GM18858 (cell line): ENCODE data around the gene FBXL12.
"Not testable (repeated sequence)": the region's sequence is repeated elsewhere in the genome, so short reads cannot be mapped to it uniquely, and the experiment has no call there.

Experiments used
- ATAC-seq: cut with Tn5 transposase; IDR thresholded peaks from one replicate; pipeline ENCODE4 v1.9.1; 2021; ENCODE audit not compliant: unreplicated experiment

Gene FBXL12, protein sequence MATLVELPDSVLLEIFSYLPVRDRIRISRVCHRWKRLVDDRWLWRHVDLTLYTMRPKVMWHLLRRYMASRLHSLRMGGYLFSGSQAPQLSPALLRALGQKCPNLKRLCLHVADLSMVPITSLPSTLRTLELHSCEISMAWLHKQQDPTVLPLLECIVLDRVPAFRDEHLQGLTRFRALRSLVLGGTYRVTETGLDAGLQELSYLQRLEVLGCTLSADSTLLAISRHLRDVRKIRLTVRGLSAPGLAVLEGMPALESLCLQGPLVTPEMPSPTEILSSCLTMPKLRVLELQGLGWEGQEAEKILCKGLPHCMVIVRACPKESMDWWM

GRCh38 chr19:9818734-9819595, at the start of gene FBXL12:
TSS of gene FBXL12 (minus strand) at chr19:9819079. CDS start at chr19:9818813, 266 bp downstream.
- ATAC-seq = peak; percentile 61

GRCh38 chr19:9865732-9866501, 47.0 kb upstream of the FBXL12 start:
- ATAC-seq = no peak

DNA sequence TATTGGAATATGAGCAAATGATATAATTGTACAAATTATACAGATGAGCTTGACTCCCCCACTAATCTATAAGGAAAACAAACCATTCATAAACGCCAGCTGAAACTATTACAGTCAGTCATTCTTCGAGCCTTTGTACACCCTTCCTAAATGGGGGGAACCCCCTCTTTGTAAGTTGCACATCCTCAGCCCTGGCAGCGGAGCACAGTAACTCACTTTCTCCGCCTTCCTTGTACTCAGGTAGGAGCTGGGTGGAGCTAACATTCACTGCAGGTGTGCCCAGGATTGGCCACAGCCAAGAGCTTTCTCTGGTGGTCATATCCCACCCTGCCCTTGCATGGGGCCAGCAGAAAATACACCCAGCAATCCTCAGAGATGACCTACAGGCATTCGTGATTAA, 44.9 kb upstream of the FBXL12 start:
- no peak for ATAC-seq

DNA sequence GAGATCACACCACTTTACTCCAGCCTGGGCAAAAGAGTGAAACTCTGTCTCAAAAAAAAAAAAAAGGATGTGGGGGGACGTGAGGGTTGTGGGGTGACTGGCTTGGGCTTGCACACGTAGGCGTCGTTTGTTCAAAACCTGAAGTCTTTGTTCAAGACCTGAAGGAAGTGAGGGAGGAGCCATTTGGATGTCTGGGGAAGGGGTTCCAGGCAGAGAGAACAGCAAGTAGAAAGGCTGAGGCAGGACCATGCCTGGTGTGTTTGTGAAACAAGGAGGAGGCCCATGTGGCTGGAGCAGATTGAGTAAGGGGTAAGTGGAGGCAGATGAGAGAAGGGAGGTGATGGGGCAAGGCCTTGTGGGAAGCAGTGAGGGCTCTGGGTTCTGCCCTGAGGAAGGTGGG, 44.1 kb upstream of the FBXL12 start:
- no peak for ATAC-seq

- no peak for ATAC-seq
Measured at GRCh38 chr19:9861503-9861902, 42.6 kb upstream of the FBXL12 start.

- ATAC-seq = no peak
Measured at GRCh38 chr19:9860407-9860806, 41.5 kb upstream of the FBXL12 start.

DNA sequence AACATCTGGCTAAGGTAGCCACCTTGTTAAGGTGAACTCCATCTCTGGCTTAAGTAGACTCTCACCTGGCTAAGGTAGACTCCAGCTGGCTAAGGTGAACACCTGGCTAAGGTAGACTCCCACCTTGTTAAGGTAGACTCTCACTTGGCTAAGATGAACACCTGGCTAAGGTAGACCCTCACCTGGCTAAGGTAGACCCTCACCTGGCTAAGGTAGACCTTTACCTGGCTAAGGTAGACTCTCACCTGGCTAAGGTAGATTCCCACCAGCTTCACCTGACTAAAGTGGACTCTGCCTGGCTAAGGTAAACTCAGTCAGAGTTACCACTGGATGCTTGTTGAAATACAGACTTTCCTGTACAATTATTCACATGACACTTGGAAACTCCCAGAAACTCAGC, 39.9 kb upstream of the FBXL12 start:
- ATAC-seq = no peak

- no peak for ATAC-seq
Measured at GRCh38 chr19:9857920-9858746, 39.3 kb upstream of the FBXL12 start.

DNA sequence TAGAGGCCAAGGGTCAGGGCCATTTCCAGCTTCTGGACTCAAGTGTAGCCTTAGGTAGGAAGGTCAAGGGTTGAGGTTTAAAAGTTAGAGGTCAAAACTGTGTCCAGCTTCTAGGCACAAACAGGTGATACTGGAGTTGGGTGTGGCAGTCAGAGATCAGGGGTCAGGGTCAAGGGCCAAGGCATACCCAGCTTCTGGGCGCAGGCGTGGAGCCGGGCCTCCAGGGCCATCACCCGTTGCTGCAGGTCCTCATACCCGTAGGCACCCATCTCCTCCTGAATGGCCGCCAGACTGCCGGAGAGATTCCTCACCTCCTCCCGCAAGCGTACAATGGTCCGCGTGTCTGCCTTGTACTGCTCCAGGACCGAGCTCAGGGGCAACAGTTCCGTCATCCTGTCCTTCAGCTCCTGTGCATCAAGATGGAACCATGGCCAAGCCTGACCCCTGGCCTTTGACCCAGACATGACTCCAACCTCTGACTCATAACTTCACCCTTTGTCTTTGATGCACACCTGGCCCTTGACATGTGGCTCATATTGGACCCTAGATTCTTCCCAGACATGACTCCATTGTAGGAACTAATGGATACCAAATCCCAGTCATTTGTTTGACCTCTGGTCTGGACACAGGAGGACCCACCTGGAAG, 38.3 kb upstream of the FBXL12 start:
- no peak for ATAC-seq

DNA sequence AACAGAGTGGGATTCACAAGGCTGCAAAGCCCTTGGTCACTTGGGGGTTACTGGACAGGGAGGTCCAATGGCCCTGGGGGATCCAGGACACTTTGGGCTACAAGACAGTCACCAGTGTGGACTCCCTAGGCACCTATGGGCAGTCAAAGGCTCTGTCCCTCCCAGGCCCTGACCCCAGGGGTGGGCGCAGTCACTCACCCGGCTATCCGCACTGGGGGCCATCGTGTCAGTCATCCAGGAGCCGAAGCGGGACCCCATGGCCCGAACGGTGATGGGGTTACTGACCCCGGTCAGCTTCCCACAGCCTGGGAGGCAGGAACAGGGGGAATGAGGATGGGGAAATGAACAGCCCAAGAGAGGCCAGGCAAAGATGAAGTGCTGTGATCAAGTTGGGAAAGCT, 37.7 kb upstream of the FBXL12 start:
- no peak for ATAC-seq

DNA sequence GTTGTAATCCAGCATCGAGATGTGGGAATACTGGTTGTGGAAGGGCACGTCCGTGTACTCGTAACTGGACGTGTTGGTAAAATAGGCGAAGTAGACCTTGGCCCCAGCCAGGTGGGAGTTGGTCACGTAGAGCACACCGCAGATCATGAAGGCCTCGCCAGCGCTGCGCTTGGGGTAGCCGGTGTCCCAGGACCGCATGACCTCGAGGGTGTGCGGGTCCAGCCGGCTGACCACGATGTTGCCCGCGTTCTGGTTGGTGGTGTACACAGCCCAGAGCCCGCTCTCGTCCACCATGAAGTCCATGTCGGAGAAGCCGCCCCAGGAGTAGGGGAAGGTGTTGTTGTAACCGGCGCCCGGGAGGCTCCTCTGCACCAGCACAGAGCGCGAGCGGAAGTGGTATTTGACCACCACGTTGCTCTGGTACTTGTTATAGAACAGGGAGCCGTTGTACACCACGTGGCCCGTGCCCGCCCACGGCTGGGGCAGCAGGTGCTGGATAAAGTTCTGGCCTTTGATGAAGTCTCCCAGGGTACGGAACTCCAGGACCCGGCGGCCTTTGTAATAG, 35.5 kb upstream of the FBXL12 start:
- ATAC-seq = no peak

DNA sequence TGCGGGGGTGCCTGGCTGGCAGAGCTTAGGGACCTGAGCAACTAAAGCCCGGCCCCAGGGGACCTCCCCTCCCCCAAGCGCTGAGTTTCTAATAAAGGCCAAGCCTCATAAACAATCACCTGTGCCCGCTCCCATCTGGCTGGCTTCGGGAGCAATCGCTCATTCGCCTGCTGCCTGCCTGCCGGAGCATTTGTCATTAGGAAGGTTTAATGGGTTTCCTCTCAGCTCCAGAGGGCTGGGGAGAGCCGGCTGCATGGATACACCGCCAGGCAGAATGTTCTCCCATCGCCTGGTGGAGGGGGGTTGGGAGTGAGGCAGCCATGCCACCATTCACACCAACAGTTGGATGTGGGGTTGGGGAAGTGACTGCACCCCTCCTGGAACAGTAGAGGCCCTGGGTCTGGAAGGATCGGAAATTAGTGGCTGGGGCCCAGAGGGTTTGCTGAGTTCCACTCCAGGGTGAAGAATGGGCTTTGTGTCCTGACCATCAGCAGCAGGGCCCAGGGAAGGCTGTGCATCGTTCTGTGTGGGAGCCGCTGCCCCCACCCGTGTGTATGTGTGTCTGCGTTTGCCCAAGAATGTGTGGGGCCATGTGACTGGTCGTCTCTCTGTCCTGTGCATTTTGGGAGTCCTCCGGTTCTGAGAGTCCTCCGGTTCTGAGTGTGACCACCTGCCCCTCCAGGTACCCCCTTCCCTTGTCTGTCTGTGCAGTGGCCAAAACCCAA, 31.5 kb upstream of the FBXL12 start:
- ATAC-seq = no peak

DNA sequence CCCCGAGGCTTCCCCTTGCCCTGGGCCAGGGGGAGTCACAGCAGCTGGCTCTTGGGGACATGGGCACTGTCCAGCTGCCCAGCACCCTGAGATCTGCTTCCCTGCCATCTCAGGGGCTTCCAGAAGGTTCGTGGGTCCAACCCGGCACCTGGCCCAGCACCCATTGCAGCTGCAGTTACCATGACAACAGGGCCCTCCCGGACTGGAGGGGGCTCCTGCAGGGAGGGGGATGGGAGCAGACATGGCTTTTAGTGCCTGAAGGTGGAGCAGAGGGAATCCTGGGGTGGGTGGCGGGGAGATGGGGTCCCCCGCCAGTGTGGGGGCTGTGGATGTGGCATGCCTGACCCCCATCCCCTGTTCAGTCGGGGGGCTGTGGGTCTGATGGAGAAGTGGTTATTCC, 30.9 kb upstream of the FBXL12 start:
- ATAC-seq = no peak

DNA sequence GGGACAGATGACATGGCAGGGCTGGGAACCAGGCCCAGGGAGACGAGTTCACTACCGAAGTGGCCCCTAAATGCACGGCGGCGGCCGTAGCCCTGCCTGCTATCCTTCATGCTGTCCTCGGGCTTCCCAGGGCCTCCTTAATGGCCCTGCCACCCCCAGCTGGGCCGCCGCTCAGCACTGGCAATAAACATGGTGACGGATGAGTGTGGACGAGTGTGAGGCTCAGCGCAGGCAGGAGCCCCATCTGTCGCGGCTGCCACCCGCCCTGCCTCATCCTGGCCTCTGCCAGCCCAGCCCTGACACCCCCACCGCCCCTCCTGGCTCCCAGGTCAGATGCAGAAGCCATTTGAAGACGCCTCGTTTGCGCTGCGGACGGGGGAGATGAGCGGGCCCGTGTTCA, 29.9 kb upstream of the FBXL12 start:
- no peak for ATAC-seq

GRCh38 chr19:9848060-9848459, 29.2 kb upstream of the FBXL12 start:
- ATAC-seq = no peak

- ATAC-seq = no peak
Measured at GRCh38 chr19:9847087-9847671, 28.3 kb upstream of the FBXL12 start.

DNA sequence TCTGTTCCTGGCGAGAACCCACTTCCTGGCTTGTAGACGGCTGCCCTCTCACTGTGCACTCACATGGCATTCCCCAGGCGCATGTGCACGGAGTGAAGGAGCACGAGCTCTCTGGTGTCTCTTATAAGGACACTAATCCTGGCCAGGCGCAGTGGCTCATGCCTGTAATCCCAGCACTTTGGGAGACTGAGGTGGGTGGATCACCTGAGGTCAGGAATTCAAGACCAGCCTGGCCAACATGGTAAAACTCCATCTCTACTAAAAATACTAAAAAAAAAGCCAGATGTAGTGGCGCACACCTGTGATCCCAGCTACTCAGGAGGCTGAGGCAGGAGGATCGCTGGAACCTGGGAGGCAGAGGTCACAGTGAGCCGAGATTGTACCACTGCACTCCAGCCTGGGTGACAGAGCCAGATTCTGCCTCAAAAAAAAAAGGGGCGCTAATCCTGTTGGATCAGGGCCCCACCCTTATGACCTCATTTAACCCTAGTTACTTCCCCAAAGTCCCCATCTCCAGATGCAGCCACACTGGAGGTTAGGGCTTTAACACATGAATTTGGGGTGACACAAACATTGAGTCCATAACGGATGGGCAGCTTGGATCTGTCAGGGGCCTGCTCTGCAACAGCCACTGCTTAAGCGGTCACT, 24.9 kb upstream of the FBXL12 start:
- not testable (repeated sequence) for ATAC-seq
